ENCODE measurements around the gene OR1Q1. TPM values are rescaled to one million over a fixed set of nuclear protein-coding genes. Genes with fewer than 3 reads are reported as not detected.

OR1Q1 gene, protein sequence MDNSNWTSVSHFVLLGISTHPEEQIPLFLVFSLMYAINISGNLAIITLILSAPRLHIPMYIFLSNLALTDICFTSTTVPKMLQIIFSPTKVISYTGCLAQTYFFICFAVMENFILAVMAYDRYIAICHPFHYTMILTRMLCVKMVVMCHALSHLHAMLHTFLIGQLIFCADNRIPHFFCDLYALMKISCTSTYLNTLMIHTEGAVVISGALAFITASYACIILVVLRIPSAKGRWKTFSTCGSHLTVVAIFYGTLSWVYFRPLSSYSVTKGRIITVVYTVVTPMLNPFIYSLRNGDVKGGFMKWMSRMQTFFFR
- not detected in 5 replicates for total RNA-seq (2022; extraction: Qiagen RNA extraction; ENCODE audit: low read depth)

GRCh38 chr9:122614362-122614761, at the start of gene OR1Q1:
Gene OR1Q1 (plus strand): TSS chr9:122614738. CDS start chr9:122614738, 0 bp downstream.

GRCh38 chr9:122583284-122583683, 31.3 kb upstream of the OR1Q1 start, which contains the start of gene OR1L8:
Gene OR1L8 (minus strand): TSS chr9:122583384. CDS start chr9:122568477, 14,907 bp downstream.

GRCh38 chr9:122657527-122657926, 43.0 kb downstream of the OR1Q1 start, which contains the start of gene OR1B1:
Gene OR1B1 (minus strand): TSS chr9:122657627.

GRCh38 chr9:122661416-122661815, 46.9 kb downstream of the OR1Q1 start, which contains the start of gene OR1L1:
Gene OR1L1 (plus strand): TSS chr9:122661716. CDS start chr9:122661716, 0 bp downstream.

Other genes starting within 250 kb of the OR1Q1 start
- gene PTGS1, start 243.7 kb upstream of the OR1Q1 start, total RNA-seq (2022; extraction: Qiagen RNA extraction; ENCODE audit: low read depth): 1.0 to 1.8 TPM (median 1.4 TPM) in 5 replicates
- not detected in 5 replicates for gene OR1J1, start 136.8 kb upstream of the OR1Q1 start, total RNA-seq (2022; extraction: Qiagen RNA extraction; ENCODE audit: low read depth)
- not detected in 5 replicates for gene OR1J2, start 103.9 kb upstream of the OR1Q1 start, total RNA-seq (2022; extraction: Qiagen RNA extraction; ENCODE audit: low read depth)
- not detected in 5 replicates for gene OR1J4, start 95.6 kb upstream of the OR1Q1 start, total RNA-seq (2022; extraction: Qiagen RNA extraction; ENCODE audit: low read depth)
- gene OR1N1, start 87.4 kb upstream of the OR1Q1 start, total RNA-seq (2022; extraction: Qiagen RNA extraction; ENCODE audit: low read depth): not detected in 5 replicates
- gene OR1N2, start 61.6 kb upstream of the OR1Q1 start, total RNA-seq (2022; extraction: Qiagen RNA extraction; ENCODE audit: low read depth): not detected in 5 replicates
- not detected in 5 replicates for gene OR1L8, start 31.4 kb upstream of the OR1Q1 start, total RNA-seq (2022; extraction: Qiagen RNA extraction; ENCODE audit: low read depth)
- gene OR1B1, start 42.9 kb downstream of the OR1Q1 start, total RNA-seq (2022; extraction: Qiagen RNA extraction; ENCODE audit: low read depth): not detected in 5 replicates
- gene OR1L1, start 47.0 kb downstream of the OR1Q1 start, total RNA-seq (2022; extraction: Qiagen RNA extraction; ENCODE audit: low read depth): not detected in 5 replicates
- not detected in 5 replicates for gene OR1L3, start 60.4 kb downstream of the OR1Q1 start, total RNA-seq (2022; extraction: Qiagen RNA extraction; ENCODE audit: low read depth)
- gene OR1L4, start 109.3 kb downstream of the OR1Q1 start, total RNA-seq (2022; extraction: Qiagen RNA extraction; ENCODE audit: low read depth): not detected in 5 replicates
- not detected in 5 replicates for gene OR1L6, start 127.6 kb downstream of the OR1Q1 start, total RNA-seq (2022; extraction: Qiagen RNA extraction; ENCODE audit: low read depth)
- not detected in 5 replicates for gene OR5C1, start 174.2 kb downstream of the OR1Q1 start, total RNA-seq (2022; extraction: Qiagen RNA extraction; ENCODE audit: low read depth)
- gene OR1K1, start 185.4 kb downstream of the OR1Q1 start, total RNA-seq (2022; extraction: Qiagen RNA extraction; ENCODE audit: low read depth): not detected in 5 replicates
- 14.4 to 18.6 TPM (median 15.4 TPM) in 5 replicates for gene PDCL, start 213.8 kb downstream of the OR1Q1 start, total RNA-seq (2022; extraction: Qiagen RNA extraction; ENCODE audit: low read depth)